SU-DHL-6 (cell line): ENCODE data around the gene THY1.
A peak's percentile ranks its signal among the peaks of the same experiment; 100 is the strongest.

Source experiments
- H2AFZ ChIP-seq: fragments of 200-600 bp; sonication (generic); 2 replicates; pipeline ENCODE4 v1.6.1; 2014; ENCODE audit warnings: low read depth, mild to moderate bottlenecking, moderate library complexity, mixed read lengths, antibody characterized with exemption, low read length; ENCODE audit not compliant: severe bottlenecking
- H3F3A ChIP-seq: fragments of 200-600 bp; shearing (Covaris generic); 2 replicates; pipeline ENCODE4 v1.6.0; 2016; ENCODE audit warnings: antibody characterized with exemption, mild to moderate bottlenecking; ENCODE audit not compliant: insufficient read depth
- H3K27ac ChIP-seq: fragments of 200-600 bp; sonication (generic); 2 replicates; pipeline ENCODE4 v1.5.1; 2016; ENCODE audit warnings: low read depth, mild to moderate bottlenecking, low read length, moderate library complexity, mixed read lengths
- H3K27me3 ChIP-seq: fragments of 200-600 bp; sonication (generic), shearing (Covaris generic); 2 replicates; pipeline ENCODE4 v1.6.0; 2014; ENCODE audit warnings: mild to moderate bottlenecking, low read length
- H3K36me3 ChIP-seq: fragments of 200-600 bp; sonication (generic); 2 replicates; pipeline ENCODE4 v1.6.1; 2014; ENCODE audit warnings: mild to moderate bottlenecking, low read length, mixed read lengths
- H3K4me2 ChIP-seq: fragments of 300-600, 200-600 bp; shearing (Covaris generic), sonication (generic); 2 replicates; pipeline ENCODE4 v1.6.0; 2014; ENCODE audit warnings: low read length, low read depth, mild to moderate bottlenecking; ENCODE audit not compliant: poor library complexity, severe bottlenecking
- H3K4me3 ChIP-seq: fragments of 200-600 bp; sonication (generic); 2 replicates; pipeline ENCODE4 v1.5.1; 2014; ENCODE audit warnings: antibody characterized with exemption, low read length, mild to moderate bottlenecking, mixed read lengths; ENCODE audit not compliant: insufficient read depth, poor library complexity, severe bottlenecking
- H3K79me2 ChIP-seq: fragments of 200-600 bp; sonication (generic); 2 replicates; pipeline ENCODE4 v1.6.1; 2014; ENCODE audit warnings: mild to moderate bottlenecking, low read length, moderate library complexity; ENCODE audit not compliant: insufficient read depth
- H3K9ac ChIP-seq: fragments of 200-600 bp; sonication (generic); 2 replicates; pipeline ENCODE4 v1.7.0; 2014; ENCODE audit warnings: mild to moderate bottlenecking, low read length
- H3K9me2 ChIP-seq: fragments of 200-600 bp; sonication (generic); replicated peaks from 2 replicates; pipeline ENCODE4 v1.6.1; 2014; ENCODE audit warnings: low read length; ENCODE audit not compliant: insufficient read depth
- H3K9me3 ChIP-seq: fragments of 200-600 bp; sonication (generic); 2 replicates; pipeline ENCODE4 v1.6.1; 2014; ENCODE audit warnings: low read length, mixed read lengths; ENCODE audit not compliant: insufficient read depth
- H4K20me1 ChIP-seq: fragments of 200-600 bp; sonication (generic); 2 replicates; pipeline ENCODE4 v1.6.1; 2014; ENCODE audit warnings: low read depth, mild to moderate bottlenecking, antibody characterized with exemption, low read length, moderate library complexity, mixed read lengths
- EZH2phosphoT487 ChIP-seq: fragments of 200-600 bp; sonication (generic), shearing (Covaris generic); conservative IDR thresholded peaks from 2 replicates; pipeline ENCODE4 v1.6.1; 2018; ENCODE audit warnings: mild to moderate bottlenecking, antibody characterized with exemption, low read length, moderate library complexity, mixed read lengths
- TF ChIP-seq, protein P1 (sequence below): fragments of 200-600 bp; sonication (generic); IDR thresholded peaks from one replicate; pipeline ENCODE4 v1.5.1; 2017; ENCODE audit warnings: antibody characterized with exemption, mild to moderate bottlenecking, low read length, moderate library complexity; ENCODE audit not compliant: insufficient read depth, poor library complexity, severe bottlenecking

The THY1 gene

DNA sequence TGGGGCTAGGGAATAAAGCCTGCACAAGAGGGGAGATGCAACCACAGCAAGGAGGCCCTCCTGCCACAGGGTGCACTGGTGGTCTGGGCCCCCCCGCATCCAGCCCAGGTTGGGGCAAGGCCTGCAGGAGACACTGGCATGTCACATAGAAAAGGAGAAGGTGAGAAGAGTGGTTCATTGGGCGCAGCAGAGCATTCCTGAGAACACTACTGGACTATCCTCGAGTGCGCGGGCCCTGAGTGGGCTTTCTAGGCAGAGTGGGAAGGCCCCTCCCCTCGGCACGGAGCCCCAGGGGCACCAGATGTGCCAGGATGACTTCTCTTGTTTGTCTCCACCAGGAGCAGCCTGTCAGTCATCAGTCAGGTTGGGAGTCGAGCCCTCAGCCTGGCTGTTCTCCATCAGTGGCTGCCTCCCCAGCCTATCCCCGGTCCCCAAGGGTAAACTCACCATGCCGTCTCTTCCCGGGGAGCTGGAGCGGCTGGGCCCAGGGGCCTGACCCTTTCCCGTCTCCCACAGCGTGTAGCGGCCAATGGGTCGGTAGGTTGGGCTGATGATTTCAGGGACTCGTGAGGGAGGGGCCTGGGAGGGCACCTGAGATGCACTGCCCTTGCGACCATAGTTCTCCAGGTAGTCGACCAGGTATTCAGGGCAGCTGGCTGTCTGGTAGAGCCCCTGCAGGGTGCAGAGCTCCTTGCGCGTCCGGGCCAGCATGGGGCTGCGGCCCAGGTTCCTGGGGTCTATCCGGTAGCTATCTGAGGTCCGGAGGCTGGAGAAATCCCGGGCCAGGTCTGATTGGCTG, 50.5 kb downstream of the THY1 start:
- Histone ChIP-seq H3K9me3 (no peaks in the 10 kb centered on the region), H2AFZ (no peak overlapping the region), H3K9ac (no peak overlapping the region), H4K20me1 (no peaks in the 10 kb centered on the region), H3K4me2 (no peak overlapping the region), H3K36me3 (no peaks in the 10 kb centered on the region), H3K9me2 (no peaks in the 10 kb centered on the region), H3K27me3 (no peaks in the 10 kb centered on the region), H3K27ac (no peak overlapping the region), H3K4me3 (no peak overlapping the region), H3F3A (no peaks in the 10 kb centered on the region), H3K79me2 (no peaks in the 10 kb centered on the region)
- TF ChIP-seq EZH2phosphoT487 = no peak
- TF ChIP-seq, protein P1, sequence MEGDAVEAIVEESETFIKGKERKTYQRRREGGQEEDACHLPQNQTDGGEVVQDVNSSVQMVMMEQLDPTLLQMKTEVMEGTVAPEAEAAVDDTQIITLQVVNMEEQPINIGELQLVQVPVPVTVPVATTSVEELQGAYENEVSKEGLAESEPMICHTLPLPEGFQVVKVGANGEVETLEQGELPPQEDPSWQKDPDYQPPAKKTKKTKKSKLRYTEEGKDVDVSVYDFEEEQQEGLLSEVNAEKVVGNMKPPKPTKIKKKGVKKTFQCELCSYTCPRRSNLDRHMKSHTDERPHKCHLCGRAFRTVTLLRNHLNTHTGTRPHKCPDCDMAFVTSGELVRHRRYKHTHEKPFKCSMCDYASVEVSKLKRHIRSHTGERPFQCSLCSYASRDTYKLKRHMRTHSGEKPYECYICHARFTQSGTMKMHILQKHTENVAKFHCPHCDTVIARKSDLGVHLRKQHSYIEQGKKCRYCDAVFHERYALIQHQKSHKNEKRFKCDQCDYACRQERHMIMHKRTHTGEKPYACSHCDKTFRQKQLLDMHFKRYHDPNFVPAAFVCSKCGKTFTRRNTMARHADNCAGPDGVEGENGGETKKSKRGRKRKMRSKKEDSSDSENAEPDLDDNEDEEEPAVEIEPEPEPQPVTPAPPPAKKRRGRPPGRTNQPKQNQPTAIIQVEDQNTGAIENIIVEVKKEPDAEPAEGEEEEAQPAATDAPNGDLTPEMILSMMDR = no peak

DNA sequence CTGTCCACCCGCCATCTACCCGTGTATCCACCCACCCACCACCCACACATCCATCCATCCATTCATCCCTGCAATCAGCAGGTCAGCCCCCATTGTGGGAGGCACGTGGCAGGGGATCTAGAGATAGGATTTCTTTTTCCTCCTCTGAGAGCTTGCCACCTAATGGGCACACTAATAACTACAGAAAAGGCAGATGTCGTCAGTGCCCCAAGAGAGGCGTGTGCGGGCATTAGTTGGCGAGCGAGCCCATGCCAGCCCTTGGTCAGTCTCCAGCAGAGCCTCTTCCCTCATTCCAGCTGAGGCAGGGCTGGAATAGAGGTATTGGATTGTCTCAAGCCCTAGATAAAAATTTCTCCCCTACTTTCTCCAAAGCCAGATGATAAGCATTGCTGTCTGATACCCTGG, 51.2 kb downstream of the THY1 start:
- Histone ChIP-seq H3K9me2 (no peaks in the 10 kb centered on the region), H3K36me3 (no peaks in the 10 kb centered on the region), H3K4me2 (no peak overlapping the region), H3K9me3 (no peaks in the 10 kb centered on the region), H3K27ac (no peak overlapping the region), H3K4me3 (no peak overlapping the region), H3K79me2 (no peaks in the 10 kb centered on the region), H4K20me1 (no peaks in the 10 kb centered on the region), H2AFZ (no peak overlapping the region), H3F3A (no peaks in the 10 kb centered on the region), H3K27me3 (no peaks in the 10 kb centered on the region), H3K9ac (no peak overlapping the region)
- TF ChIP-seq, protein P1 = peak; percentile 25
- TF ChIP-seq EZH2phosphoT487 = no peak

DNA sequence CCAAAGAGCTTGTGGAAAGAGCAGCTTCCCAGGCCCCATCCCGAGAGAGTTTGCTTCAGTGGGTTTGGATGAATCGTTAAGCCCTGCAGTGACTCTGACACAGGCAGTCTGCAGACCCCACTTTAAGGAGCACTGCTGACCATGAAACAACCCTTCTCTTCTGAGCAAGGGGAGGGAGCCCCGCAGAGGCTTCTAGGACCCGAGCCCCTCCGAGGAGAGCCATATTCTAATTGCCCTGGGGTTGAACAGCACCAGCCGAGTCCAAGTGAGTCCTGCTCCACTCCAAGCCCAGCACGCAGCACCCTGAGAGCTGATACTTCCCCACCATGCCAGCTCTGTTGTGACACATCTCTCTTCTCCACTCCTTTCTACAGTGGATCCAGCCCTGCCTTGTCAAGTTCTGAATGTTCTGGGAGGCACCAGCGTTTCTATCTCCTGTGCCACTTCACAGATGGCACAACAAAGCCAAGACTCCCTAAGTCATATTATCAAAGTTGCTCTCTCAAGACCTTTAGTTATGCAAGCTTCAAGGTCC, 51.8 kb downstream of the THY1 start:
- H3K27me3 ChIP-seq = no peaks in the 10 kb centered on the region
- no peak overlapping the region for H3K9ac ChIP-seq
- no peaks in the 10 kb centered on the region for H3F3A ChIP-seq
- H3K27ac ChIP-seq = no peak overlapping the region
- no peaks in the 10 kb centered on the region for H3K9me2 ChIP-seq
- H2AFZ ChIP-seq = no peak overlapping the region
- H3K4me3 ChIP-seq = no peak overlapping the region
- TF ChIP-seq, protein P1 = no peak
- no peak for TF ChIP-seq EZH2phosphoT487
- no peaks in the 10 kb centered on the region for H3K9me3 ChIP-seq
- H3K4me2 ChIP-seq = no peak overlapping the region
- H3K36me3 ChIP-seq = no peaks in the 10 kb centered on the region
- H3K79me2 ChIP-seq = no peaks in the 10 kb centered on the region
- H4K20me1 ChIP-seq = no peaks in the 10 kb centered on the region
